Activated naive CD8-positive, alpha-beta T cell treated with anti-CD3 and anti-CD28 coated beads, Interleukin-2, amount 50 U/mL, for 24 hours (primary cell): ENCODE data around the gene RAB27A.
A peak's percentile ranks its signal among the peaks of the same experiment; 100 is the strongest.
"Not testable (repeated sequence)": the region's sequence is repeated elsewhere in the genome, so short reads cannot be mapped to it uniquely, and the experiment has no call there.

Experiments used
- ATAC-seq: fragments of 150-1000 bp; cut with Tn5 transposase; one replicate; pipeline ENCODE4 v1.10.0; 2021
- DNase-seq: peaks from one replicate; pipeline ENCODE4 v3.0.0; 2021
- H3K27ac Mint-ChIP-seq: one replicate; pipeline ENCODE4 v1.8.0; 2021; ENCODE audit warnings: mild to moderate bottlenecking, mixed read lengths
- H3K27me3 Mint-ChIP-seq: one replicate; pipeline ENCODE4 v1.8.0; 2021; ENCODE audit warnings: mixed read lengths
- H3K36me3 Mint-ChIP-seq: one replicate; pipeline ENCODE4 v1.8.0; 2021; ENCODE audit warnings: low read depth, mixed read lengths
- H3K4me1 Mint-ChIP-seq: one replicate; pipeline ENCODE4 v1.8.0; 2021; ENCODE audit warnings: mixed read lengths
- H3K4me3 Mint-ChIP-seq: one replicate; pipeline ENCODE4 v1.8.0; 2021; ENCODE audit warnings: mild to moderate bottlenecking, moderate library complexity, mixed read lengths
- H3K9me3 Mint-ChIP-seq: one replicate; pipeline ENCODE4 v1.8.0; 2021; ENCODE audit warnings: mixed read lengths

The RAB27A gene

GRCh38 chr15:55249885-55250284, 39.7 kb downstream of the RAB27A start:
- peaks cover 87% of the 10 kb centered on the region for H3K4me1 Mint-ChIP-seq
- H3K27ac Mint-ChIP-seq: peak overlapping the region; percentile 42
- not testable (repeated sequence) for H3K4me3 Mint-ChIP-seq, H3K9me3 Mint-ChIP-seq, H3K27me3 Mint-ChIP-seq, ATAC-seq, DNase-seq
- peaks cover 63% of the 10 kb centered on the region for H3K36me3 Mint-ChIP-seq

- DNase-seq (no peak), ATAC-seq (no peak)
- no peak overlapping the region for H3K4me3 Mint-ChIP-seq
- H3K36me3 Mint-ChIP-seq: peaks cover 70% of the 10 kb centered on the region
- peaks cover 91% of the 10 kb centered on the region for H3K4me1 Mint-ChIP-seq
- H3K9me3 Mint-ChIP-seq: no peaks in the 10 kb centered on the region
- H3K27me3 Mint-ChIP-seq: no peaks in the 10 kb centered on the region
- no peak overlapping the region for H3K27ac Mint-ChIP-seq
These were observed 40.7 kb downstream of the RAB27A start for GRCh38 chr15:55248895-55249294.

- Mint-ChIP-seq H3K9me3 (no peaks in the 10 kb centered on the region), H3K4me1 (peaks cover 91% of the 10 kb centered on the region), H3K27ac (peak overlapping the region; percentile 70), H3K36me3 (peaks cover 72% of the 10 kb centered on the region), H3K4me3 (no peak overlapping the region), H3K27me3 (no peaks in the 10 kb centered on the region)
- DNase-seq (no peak), ATAC-seq (peak; percentile 24)
These were observed 41.7 kb downstream of the RAB27A start for GRCh38 chr15:55247766-55248427.

GRCh38 chr15:55247311-55247710, 42.3 kb downstream of the RAB27A start:
- no peaks in the 10 kb centered on the region for H3K27me3 Mint-ChIP-seq
- no peaks in the 10 kb centered on the region for H3K9me3 Mint-ChIP-seq
- DNase-seq: no peak
- no peak for ATAC-seq
- peak overlapping the region; percentile 70 for H3K27ac Mint-ChIP-seq
- H3K4me3 Mint-ChIP-seq: no peak overlapping the region
- peaks cover 72% of the 10 kb centered on the region for H3K36me3 Mint-ChIP-seq
- H3K4me1 Mint-ChIP-seq: peaks cover 91% of the 10 kb centered on the region

DNA sequence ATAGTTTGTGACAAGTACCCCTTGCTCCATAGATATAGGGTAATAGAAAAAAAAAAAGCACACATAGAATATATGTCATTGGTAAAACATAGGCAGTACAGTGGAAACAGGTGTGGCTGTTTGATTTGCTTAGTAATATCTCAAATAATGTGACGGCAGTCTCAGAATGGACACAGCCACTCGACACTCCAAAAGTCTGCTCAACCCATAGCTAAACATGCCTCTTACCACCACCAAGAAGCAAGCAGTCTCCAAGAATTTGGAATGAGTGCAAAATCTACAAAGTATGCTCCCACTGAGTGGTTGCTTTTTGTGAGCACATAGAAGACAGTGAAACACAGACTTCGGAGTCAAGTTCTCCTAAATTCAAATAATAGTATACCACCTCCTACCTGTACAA, 43.0 kb downstream of the RAB27A start:
- H3K36me3 Mint-ChIP-seq: peaks cover 70% of the 10 kb centered on the region
- H3K9me3 Mint-ChIP-seq: no peaks in the 10 kb centered on the region
- DNase-seq (no peak), ATAC-seq (no peak)
- peak overlapping the region; percentile 70 for H3K27ac Mint-ChIP-seq
- H3K27me3 Mint-ChIP-seq: peaks cover 2% of the 10 kb centered on the region
- H3K4me3 Mint-ChIP-seq: no peak overlapping the region
- peaks cover 89% of the 10 kb centered on the region for H3K4me1 Mint-ChIP-seq

DNA sequence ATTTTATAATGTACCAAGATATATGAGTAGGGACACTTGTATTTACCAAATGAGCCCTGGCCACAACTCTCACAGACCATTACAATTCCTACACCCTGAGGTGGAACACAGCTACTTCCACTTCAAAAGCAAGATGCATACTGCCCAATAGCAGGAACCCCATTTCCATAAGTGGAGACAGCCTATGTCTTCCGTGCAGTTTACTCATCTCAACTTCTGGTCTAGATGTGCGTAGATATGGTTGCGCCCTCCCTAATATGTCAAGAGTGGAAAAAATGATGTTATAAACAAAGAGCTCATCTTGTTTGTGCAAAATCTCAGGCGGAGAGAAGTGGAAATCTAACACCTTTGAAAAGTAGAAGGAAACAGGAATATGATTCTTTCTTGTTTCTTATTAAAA, 44.6 kb downstream of the RAB27A start:
- Mint-ChIP-seq H3K36me3 (peaks cover 71% of the 10 kb centered on the region), H3K4me1 (peaks cover 89% of the 10 kb centered on the region), H3K9me3 (no peaks in the 10 kb centered on the region), H3K27me3 (peaks cover 2% of the 10 kb centered on the region), H3K27ac (peak overlapping the region; percentile 96), H3K4me3 (peak overlapping the region; percentile 42)
- ATAC-seq: peak; percentile 80
- no peak for DNase-seq

DNA sequence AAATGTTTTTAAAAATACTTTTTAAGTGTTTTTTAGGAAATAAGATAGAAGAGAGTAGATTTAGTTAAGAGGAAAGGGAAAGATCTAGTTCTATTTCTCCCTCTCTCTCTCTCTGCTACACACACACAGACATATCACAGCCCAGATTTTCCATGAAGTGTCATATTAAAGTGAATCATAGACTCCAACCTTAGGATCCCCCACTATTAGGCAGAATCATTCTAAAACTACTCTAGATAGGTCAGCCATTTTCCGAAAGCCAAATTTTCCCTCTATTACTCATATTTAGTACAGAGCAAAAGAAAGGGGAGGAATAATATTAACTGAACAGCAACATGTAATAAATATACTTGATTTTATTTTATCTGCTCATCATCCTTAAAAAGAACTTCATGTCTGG, 47.7 kb downstream of the RAB27A start:
- peak; percentile 76 for ATAC-seq
- Mint-ChIP-seq H3K27me3 (peaks cover 2% of the 10 kb centered on the region), H3K4me3 (peak overlapping the region; percentile 13), H3K27ac (peak overlapping the region; percentile 96), H3K9me3 (no peaks in the 10 kb centered on the region), H3K4me1 (peaks cover 95% of the 10 kb centered on the region), H3K36me3 (peaks cover 67% of the 10 kb centered on the region)
- no peak for DNase-seq

DNA sequence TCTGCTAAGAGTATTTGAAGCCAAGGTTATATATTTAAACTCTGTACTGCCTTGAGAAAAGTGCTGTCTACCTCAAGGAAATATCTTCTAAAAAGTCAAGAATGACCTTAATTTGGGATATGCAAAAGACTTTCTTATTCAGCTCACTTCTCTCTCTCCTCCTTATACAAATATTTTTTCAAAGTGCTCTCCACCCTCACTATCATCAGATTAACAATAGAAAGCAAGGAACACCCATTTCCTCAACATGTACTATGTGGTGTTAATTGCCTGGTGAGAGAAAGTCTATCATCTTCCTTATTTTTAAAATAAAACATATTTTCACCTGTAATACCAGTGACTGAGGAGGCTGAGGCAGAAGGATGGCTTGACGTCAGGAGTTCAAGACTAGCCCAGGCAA, 48.4 kb downstream of the RAB27A start:
- H3K27me3 Mint-ChIP-seq: peaks cover 2% of the 10 kb centered on the region
- no peak for ATAC-seq
- peaks cover 65% of the 10 kb centered on the region for H3K36me3 Mint-ChIP-seq
- H3K4me3 Mint-ChIP-seq: peak overlapping the region; percentile 4
- peak overlapping the region; percentile 96 for H3K27ac Mint-ChIP-seq
- no peaks in the 10 kb centered on the region for H3K9me3 Mint-ChIP-seq
- peaks cover 94% of the 10 kb centered on the region for H3K4me1 Mint-ChIP-seq
- no peak for DNase-seq

DNA sequence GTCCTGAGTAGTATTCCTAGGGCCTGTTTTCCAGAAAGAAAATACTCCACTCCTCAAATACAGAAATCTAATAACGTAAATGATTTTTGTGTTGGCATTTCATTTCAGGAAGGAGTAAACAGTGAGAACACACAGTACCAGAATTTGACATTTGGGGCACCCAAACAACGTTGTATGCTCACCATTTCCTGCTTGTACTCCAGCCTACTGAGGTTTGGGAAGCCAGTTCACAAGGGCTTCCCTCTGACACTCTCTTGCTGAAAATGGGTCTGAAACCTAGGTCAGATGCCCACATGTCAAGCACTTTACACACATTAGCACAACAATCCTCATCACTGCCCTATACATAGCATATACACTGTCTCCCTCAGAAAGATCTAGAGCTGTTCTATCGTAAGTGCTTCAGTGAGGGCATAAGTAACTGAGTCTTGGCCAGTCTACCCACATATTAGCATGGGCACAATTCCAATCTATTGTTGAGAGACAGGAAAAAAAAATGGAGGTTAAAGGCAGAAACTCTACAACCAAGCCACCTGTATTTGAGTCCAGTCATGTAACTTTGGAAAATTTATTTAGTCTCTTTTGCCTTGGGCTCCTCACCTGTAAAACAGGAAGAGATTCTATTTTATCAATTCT, 49.4 kb downstream of the RAB27A start:
- no peaks in the 10 kb centered on the region for H3K9me3 Mint-ChIP-seq
- DNase-seq (no peak), ATAC-seq (peak; percentile 17)
- peaks cover 2% of the 10 kb centered on the region for H3K27me3 Mint-ChIP-seq
- peak overlapping the region; percentile 2 for H3K4me3 Mint-ChIP-seq
- H3K4me1 Mint-ChIP-seq: peaks cover 95% of the 10 kb centered on the region
- H3K27ac Mint-ChIP-seq: peak overlapping the region; percentile 96
- peaks cover 68% of the 10 kb centered on the region for H3K36me3 Mint-ChIP-seq

DNA sequence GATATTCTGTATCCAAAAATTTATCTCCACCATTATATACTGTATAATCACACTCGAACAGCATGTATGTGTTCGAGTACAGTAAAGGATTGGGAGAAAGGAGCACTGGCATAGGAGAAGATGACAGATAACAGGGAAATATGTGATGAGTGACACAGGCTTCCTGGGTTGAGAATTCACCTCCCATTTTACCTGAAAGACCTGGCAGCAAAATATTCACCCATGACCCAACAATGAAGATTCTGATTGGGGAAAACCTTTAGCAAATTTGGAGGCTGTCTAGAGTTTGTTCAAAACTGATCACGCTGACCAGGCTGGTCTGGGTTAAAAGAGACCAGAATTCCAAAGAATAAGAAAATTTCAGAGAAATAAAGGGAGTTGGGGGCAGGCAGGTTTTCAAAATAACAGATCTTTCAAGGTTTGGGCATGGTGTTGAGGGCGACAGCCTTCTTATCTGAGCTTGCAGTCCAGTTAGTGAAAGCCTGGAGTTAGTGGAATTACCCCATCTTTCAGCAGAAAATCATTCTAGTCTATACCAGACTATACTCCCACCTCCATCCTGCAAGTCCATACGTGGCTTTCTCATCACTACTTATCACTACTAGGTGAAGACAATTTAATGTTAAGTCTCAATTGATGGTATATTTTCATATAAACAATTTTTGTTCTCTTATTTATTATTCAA, 50.0 kb downstream of the RAB27A start:
- DNase-seq (no peak), ATAC-seq (no peak)
- no peaks in the 10 kb centered on the region for H3K9me3 Mint-ChIP-seq
- H3K4me3 Mint-ChIP-seq: no peak overlapping the region
- peaks cover 88% of the 10 kb centered on the region for H3K4me1 Mint-ChIP-seq
- H3K27me3 Mint-ChIP-seq: peaks cover 2% of the 10 kb centered on the region
- peaks cover 64% of the 10 kb centered on the region for H3K36me3 Mint-ChIP-seq
- H3K27ac Mint-ChIP-seq: peak overlapping the region; percentile 96

DNA sequence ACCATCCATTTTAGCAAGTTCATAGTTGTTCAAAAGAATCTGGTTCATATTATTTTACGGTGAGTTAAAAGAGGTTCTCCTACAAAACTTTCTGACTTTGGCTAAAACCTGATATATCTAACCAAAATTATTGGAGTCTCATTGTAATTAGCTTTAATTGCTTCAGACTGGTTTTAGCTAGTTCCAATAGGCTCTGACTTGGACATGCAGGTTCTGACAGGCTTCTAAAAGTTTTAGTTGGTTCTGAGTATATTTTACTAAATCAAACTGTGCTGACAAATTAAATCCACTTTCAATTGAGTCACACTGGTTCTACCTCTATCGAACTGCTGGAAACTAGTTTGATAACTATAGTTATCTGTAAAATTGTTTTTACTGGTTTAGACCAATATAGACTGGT, 50.7 kb downstream of the RAB27A start:
- Mint-ChIP-seq H3K4me1 (peaks cover 84% of the 10 kb centered on the region), H3K27ac (peak overlapping the region; percentile 96), H3K36me3 (peaks cover 66% of the 10 kb centered on the region), H3K27me3 (peaks cover 2% of the 10 kb centered on the region), H3K9me3 (no peaks in the 10 kb centered on the region), H3K4me3 (no peak overlapping the region)
- ATAC-seq (no peak), DNase-seq (no peak)

DNA sequence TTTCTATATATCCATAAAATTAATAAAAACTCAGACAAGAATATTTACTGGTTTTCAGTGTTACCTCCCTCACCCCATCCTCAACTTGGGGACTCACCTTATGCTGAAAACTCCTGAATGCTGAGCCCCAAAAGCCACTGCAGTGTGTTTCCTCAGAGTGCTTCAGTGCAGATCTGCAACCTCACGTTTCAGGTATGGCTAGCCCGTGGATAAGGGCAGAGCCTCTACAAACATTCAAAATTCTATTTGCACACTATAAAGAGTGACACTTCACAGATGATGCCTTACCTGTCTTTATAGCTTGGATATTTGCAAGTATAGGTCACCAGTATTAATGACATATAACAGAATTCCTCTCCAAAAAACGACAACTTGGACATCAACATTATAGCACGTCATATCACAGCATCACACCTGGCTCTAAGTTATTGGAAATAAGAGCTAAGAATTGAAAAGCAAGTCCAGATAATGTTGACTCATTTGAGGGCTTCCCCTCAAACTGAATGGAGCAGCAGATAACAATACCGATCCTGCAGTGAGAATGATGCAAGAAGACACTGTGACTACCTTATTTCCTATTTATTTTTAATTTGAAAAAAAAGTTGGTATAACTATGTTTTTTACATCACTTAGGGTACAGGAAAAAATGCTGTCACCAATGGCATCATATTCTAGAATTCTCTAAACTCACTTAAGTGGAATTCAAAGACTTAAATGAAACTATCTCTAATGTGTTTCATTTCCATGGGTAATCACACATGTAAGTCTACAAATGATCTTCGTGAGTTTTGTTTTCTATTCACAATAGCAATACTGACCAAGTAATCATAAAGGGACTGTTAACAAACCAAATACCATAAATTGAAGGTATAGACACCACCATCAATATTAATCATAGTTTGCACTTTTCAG, 52.1 kb downstream of the RAB27A start:
- ATAC-seq: peak; percentile 67
- Mint-ChIP-seq H3K9me3 (no peaks in the 10 kb centered on the region), H3K36me3 (peaks cover 70% of the 10 kb centered on the region), H3K4me1 (peaks cover 71% of the 10 kb centered on the region), H3K27ac (peak overlapping the region; percentile 96), H3K27me3 (peaks cover 2% of the 10 kb centered on the region), H3K4me3 (peak overlapping the region; percentile 54)
- no peak for DNase-seq

DNA sequence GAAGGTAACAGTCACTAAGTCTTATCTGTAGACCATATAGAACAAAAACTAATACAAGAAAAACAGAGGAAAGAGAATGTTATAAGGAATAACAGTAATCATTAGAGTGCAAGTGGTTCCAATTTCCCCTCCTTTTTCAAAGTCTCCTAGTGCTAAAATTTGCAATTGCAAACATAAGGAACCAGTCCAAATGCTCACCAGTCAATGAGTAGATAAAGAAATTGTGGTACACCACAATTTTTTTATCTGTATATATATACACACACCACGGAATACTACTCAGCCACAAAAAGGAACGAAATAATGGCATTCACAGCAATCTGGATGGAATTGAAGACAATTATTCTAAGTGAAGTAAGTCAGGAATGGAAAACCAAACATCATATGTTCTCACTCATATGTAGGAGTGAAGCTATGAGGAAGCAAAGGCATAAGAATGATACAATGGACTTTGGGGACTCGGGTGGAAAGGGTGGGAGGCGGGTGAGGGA, 54.0 kb downstream of the RAB27A start:
- Mint-ChIP-seq H3K9me3 (no peaks in the 10 kb centered on the region), H3K27ac (peak overlapping the region; percentile 96), H3K4me3 (peak overlapping the region; percentile 54), H3K27me3 (no peaks in the 10 kb centered on the region), H3K36me3 (peaks cover 76% of the 10 kb centered on the region), H3K4me1 (peaks cover 71% of the 10 kb centered on the region)
- no peak for DNase-seq
- ATAC-seq: no peak

GRCh38 chr15:55234800-55235104, 54.9 kb downstream of the RAB27A start:
- Mint-ChIP-seq H3K36me3 (peaks cover 76% of the 10 kb centered on the region), H3K4me1 (peaks cover 69% of the 10 kb centered on the region), H3K27me3 (no peaks in the 10 kb centered on the region), H3K4me3 (peak overlapping the region; percentile 20), H3K27ac (no peak overlapping the region), H3K9me3 (no peaks in the 10 kb centered on the region)
- no peak for DNase-seq
- no peak for ATAC-seq
